ENCODE results near the gene STX1A. TPM values are rescaled to one million over a fixed set of nuclear protein-coding genes. Genes with fewer than 3 reads are reported as not detected.
A peak's percentile ranks its signal among the peaks of the same experiment; 100 is the strongest.
"Not testable (repeated sequence)": the region's sequence is repeated elsewhere in the genome, so short reads cannot be mapped to it uniquely, and the experiment has no call there.

STX1A gene
- total and polyA plus RNA-seq, 2 experiments from 2014 or later: 10.9 to 12.0 TPM

GRCh38 chr7:73668103-73668885, 51.2 kb downstream of the STX1A start:
- WGBS, 2 experiments (ENCODE audit: low coverage in 1 of 2, low lambda C conversion rate in 2 of 2, missing lambda C conversion rate in 2 of 2): 1 to 5% methylated on average over 12 to 48 of the region's 52 CpGs
- H3K27me3 ChIP-seq (replicated peaks; ENCODE audit: insufficient read depth): no peaks in the 10 kb centered on the region; the same call in 1 of the 2 replicates
- H3K27ac ChIP-seq: no peak overlapping the region
- in situ Hi-C loops (cut with MboI): no loop called here
- H3K4me1 ChIP-seq (ENCODE audit: insufficient read depth): no peaks in the 10 kb centered on the region
- H3K9me2 ChIP-seq (ENCODE audit: insufficient read depth): no peaks in the 10 kb centered on the region
- H4K20me1 ChIP-seq (ENCODE audit: insufficient read depth): no peaks in the 10 kb centered on the region
- peak; percentile 27 for DNase-seq
- H3K9ac ChIP-seq: peak overlapping the region; percentile 75
- peak overlapping the region; percentile 67 for H2AFZ ChIP-seq
- H3K4me3 ChIP-seq: peak overlapping the region; percentile 76
- TF ChIP-seq EZH2phosphoT487 (IDR thresholded peaks at IDR 0.05; ENCODE audit: insufficient read depth, low read depth) (no peak), EZH2 (IDR thresholded peaks at IDR 0.05; ENCODE audit: insufficient read depth, poor library complexity, severe bottlenecking) (no peak)
- H3F3A ChIP-seq (ENCODE audit: insufficient read depth): no peaks in the 10 kb centered on the region
- H3K4me2 ChIP-seq (ENCODE audit: unreplicated experiment): peak overlapping the region; percentile 86
- no peaks in the 10 kb centered on the region for H3K36me3 ChIP-seq (ENCODE audit: low read depth)
- H3K79me2 ChIP-seq (ENCODE audit: insufficient read depth): no peaks in the 10 kb centered on the region
- no peaks in the 10 kb centered on the region for H3K9me3 ChIP-seq (ENCODE audit: low read depth)

DNA sequence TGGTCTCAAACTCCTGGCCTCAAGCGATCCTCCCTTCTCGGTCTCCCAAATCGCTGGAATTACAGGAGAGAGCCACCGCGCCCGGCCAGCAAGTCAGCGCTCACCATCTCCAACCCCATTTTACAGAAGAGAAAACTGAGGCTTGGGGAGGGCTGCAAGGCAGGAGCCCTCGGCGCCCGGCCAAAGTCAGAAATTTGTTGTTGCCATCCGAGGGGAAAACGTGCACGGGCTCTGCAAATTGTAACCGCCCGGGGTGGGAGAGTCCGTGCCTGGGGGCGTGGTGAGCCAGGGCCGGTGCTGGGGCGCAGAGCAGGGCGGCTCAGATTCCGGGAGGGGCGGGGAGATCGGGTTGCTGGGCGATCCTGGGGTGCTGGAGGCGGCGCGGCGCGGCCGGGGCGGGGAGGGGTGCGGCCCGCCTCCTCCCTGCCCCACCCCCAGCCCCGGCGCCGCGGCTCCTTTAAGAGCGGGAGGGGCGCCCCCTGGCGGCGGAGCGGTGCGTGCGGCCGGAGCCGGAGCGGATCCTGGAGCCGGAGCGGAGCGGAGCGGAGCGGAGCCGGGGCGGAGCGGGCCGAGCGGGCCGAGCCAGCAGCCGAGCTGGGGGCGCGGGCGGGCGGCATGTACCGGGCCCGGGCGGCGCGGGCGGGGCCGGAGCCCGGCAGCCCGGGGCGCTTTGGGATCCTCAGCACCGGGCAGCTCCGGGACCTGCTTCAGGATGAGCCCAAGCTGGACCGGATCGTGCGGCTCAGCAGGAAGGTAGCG, 51.9 kb downstream of the STX1A start, which contains the start of gene VPS37D:
VPS37D (plus strand) TSS at position 488 of the 759 bp plus-strand sequence; CDS start at position 616, 128 bp downstream.
- Histone ChIP-seq H3K4me2 (ENCODE audit: unreplicated experiment) (peak within 1 kb of the TSS; percentile 86), H3F3A (ENCODE audit: insufficient read depth) (no peaks in the 10 kb centered on the region), H3K9me2 (ENCODE audit: insufficient read depth) (no peaks in the 10 kb centered on the region), H3K4me1 (ENCODE audit: insufficient read depth) (no peaks in the 10 kb centered on the region), H2AFZ (peak within 1 kb of the TSS; percentile 67), H3K36me3 (ENCODE audit: low read depth) (no peaks in the 10 kb centered on the region), H3K4me3 (peak within 1 kb of the TSS; percentile 76), H3K9ac (peak within 1 kb of the TSS; percentile 75), H3K27me3 (replicated peaks; ENCODE audit: insufficient read depth) (no peaks in the 10 kb centered on the region; the same call in 1 of the 2 replicates), H3K27ac (no peak within 1 kb of the TSS), H3K9me3 (ENCODE audit: low read depth) (no peaks in the 10 kb centered on the region), H4K20me1 (ENCODE audit: insufficient read depth) (no peaks in the 10 kb centered on the region), H3K79me2 (ENCODE audit: insufficient read depth) (no peaks in the 10 kb centered on the region)
- DNase-seq: peak; percentile 94
- in situ Hi-C loops (cut with MboI): no loop called here
- no peak for TF ChIP-seq EZH2 (IDR thresholded peaks at IDR 0.05; ENCODE audit: insufficient read depth, poor library complexity, severe bottlenecking)
- TF ChIP-seq EZH2phosphoT487 (IDR thresholded peaks at IDR 0.05; ENCODE audit: insufficient read depth, low read depth): no peak
- 3 to 8% methylated on average over 28 to 62 of the region's 79 CpGs for WGBS, 2 experiments (ENCODE audit: low coverage in 1 of 2, low lambda C conversion rate in 2 of 2, missing lambda C conversion rate in 2 of 2)

- Histone ChIP-seq H3K27me3 (replicated peaks; ENCODE audit: insufficient read depth) (no peaks in the 10 kb centered on the region; the same call in 1 of the 2 replicates), H3F3A (ENCODE audit: insufficient read depth) (no peaks in the 10 kb centered on the region), H3K79me2 (ENCODE audit: insufficient read depth) (no peaks in the 10 kb centered on the region), H3K4me1 (ENCODE audit: insufficient read depth) (no peaks in the 10 kb centered on the region), H3K27ac (no peak overlapping the region), H3K9me2 (ENCODE audit: insufficient read depth) (no peaks in the 10 kb centered on the region), H3K9ac (no peak overlapping the region), H4K20me1 (ENCODE audit: insufficient read depth) (no peaks in the 10 kb centered on the region), H3K4me2 (ENCODE audit: unreplicated experiment) (no peak overlapping the region), H3K9me3 (ENCODE audit: low read depth) (no peaks in the 10 kb centered on the region), H3K4me3 (no peak overlapping the region), H3K36me3 (ENCODE audit: low read depth) (no peaks in the 10 kb centered on the region), H2AFZ (no peak overlapping the region)
- no peak for DNase-seq
- in situ Hi-C loops (cut with MboI): no loop called here
- no peak for TF ChIP-seq EZH2phosphoT487 (IDR thresholded peaks at IDR 0.05; ENCODE audit: insufficient read depth, low read depth)
- no peak for TF ChIP-seq EZH2 (IDR thresholded peaks at IDR 0.05; ENCODE audit: insufficient read depth, poor library complexity, severe bottlenecking)
These were observed 56.4 kb downstream of the STX1A start for GRCh38 chr7:73663033-73663432.

DNA sequence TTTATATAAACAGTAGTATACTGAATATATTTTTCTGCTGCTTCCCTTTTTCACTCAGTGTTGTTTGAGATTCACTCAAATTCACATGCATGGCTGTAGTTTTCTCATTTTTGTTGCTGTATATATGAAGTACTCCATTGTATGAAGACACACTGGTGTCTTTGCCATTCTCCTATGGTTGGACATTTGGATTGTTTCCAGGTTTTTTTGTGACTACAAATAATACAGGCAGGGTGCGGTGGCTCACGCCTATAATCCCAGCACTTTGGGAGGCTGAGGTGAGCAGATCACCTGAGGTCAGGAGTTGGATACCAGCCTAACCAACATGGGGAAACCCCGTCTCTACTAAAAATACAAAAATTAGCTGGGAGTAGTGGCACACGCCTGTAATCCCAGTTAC, 58.9 kb downstream of the STX1A start:
- H3K4me1 ChIP-seq (ENCODE audit: insufficient read depth); H2AFZ ChIP-seq; H3K36me3 ChIP-seq (ENCODE audit: low read depth); H3K79me2 ChIP-seq (ENCODE audit: insufficient read depth); H3K9ac ChIP-seq; H3K9me3 ChIP-seq (ENCODE audit: low read depth); H3K27me3 ChIP-seq (replicated peaks; ENCODE audit: insufficient read depth); H3K4me3 ChIP-seq; in situ Hi-C loops (cut with MboI); H4K20me1 ChIP-seq (ENCODE audit: insufficient read depth); DNase-seq; H3K27ac ChIP-seq; H3K4me2 ChIP-seq (ENCODE audit: unreplicated experiment); H3K9me2 ChIP-seq (ENCODE audit: insufficient read depth); H3F3A ChIP-seq (ENCODE audit: insufficient read depth): not testable (repeated sequence)
- 83 to 87% methylated on average over 4 of the region's 4 CpGs for WGBS, 2 experiments (ENCODE audit: low coverage in 1 of 2, low lambda C conversion rate in 2 of 2, missing lambda C conversion rate in 2 of 2)
